Kidney epithelial cell (primary cell): ENCODE data around the gene HSPG2. TPM values are rescaled to one million over a fixed set of nuclear protein-coding genes. Genes with fewer than 3 reads are reported as not detected.

Experiments
- DNase-seq: peaks from one replicate; pipeline ENCODE4 v3.0.0-alpha.2; 2010; ENCODE audit warnings: low read depth
- H3K27me3 ChIP-seq: 2 replicates; pipeline ENCODE4 v1.6.0; 2011; ENCODE audit warnings: low read length; ENCODE audit not compliant: control insufficient read depth, insufficient read depth
- H3K36me3 ChIP-seq: 2 replicates; pipeline ENCODE4 v1.5.1; 2011; ENCODE audit warnings: low read length; ENCODE audit not compliant: control insufficient read depth, insufficient read depth
- H3K4me3 ChIP-seq: 2 replicates; pipeline ENCODE4 v1.5.1; 2011; ENCODE audit warnings: low read depth, mild to moderate bottlenecking, control low read depth, low read length
- CTCF ChIP-seq: IDR thresholded peaks from 2 replicates; pipeline ENCODE4 v1.5.1; 2011; ENCODE audit warnings: mild to moderate bottlenecking, moderate library complexity, low read length, control low read depth, inconsistent platforms; ENCODE audit not compliant: insufficient read depth, poor library complexity, severe bottlenecking
- total RNA-seq: library from RNA; depleted of rRNA; stranded (reverse); fragments of >200 nt; gene quantifications from 2 replicates; pipeline ENCODE4 v1.2.3, GENCODE V29; 2015

Gene HSPG2
- total RNA-seq, 1 donor from 2014 or later: 122 TPM

- no peaks in the 10 kb centered on the region for H3K27me3 ChIP-seq
- DNase-seq: no peak
- TF ChIP-seq CTCF: no peak
- peaks cover 16% of the 10 kb centered on the region for H3K36me3 ChIP-seq
- H3K4me3 ChIP-seq: no peak overlapping the region
Measured at GRCh38 chr1:21840981-21841380, 96.1 kb downstream of the HSPG2 start.

GRCh38 chr1:21839337-21840037 lies 97.6 kb downstream of the HSPG2 start:
- H3K4me3 ChIP-seq: no peak overlapping the region
- no peaks in the 10 kb centered on the region for H3K27me3 ChIP-seq
- peaks cover 16% of the 10 kb centered on the region for H3K36me3 ChIP-seq
- no peak for TF ChIP-seq CTCF
- no peak for DNase-seq

GRCh38 chr1:21838359-21839157 lies 98.6 kb downstream of the HSPG2 start:
- no peak overlapping the region for H3K4me3 ChIP-seq
- no peaks in the 10 kb centered on the region for H3K27me3 ChIP-seq
- DNase-seq: no peak
- no peak for TF ChIP-seq CTCF
- H3K36me3 ChIP-seq: peaks cover 16% of the 10 kb centered on the region

GRCh38 chr1:21837476-21837875 lies 99.6 kb downstream of the HSPG2 start:
- Histone ChIP-seq H3K27me3 (no peaks in the 10 kb centered on the region), H3K36me3 (peaks cover 13% of the 10 kb centered on the region), H3K4me3 (no peak overlapping the region)
- TF ChIP-seq CTCF: no peak
- no peak for DNase-seq

- peaks cover 13% of the 10 kb centered on the region for H3K36me3 ChIP-seq
- no peak overlapping the region for H3K4me3 ChIP-seq
- TF ChIP-seq CTCF: no peak
- H3K27me3 ChIP-seq: no peaks in the 10 kb centered on the region
- no peak for DNase-seq
Measured at GRCh38 chr1:21836729-21837128, 100.4 kb downstream of the HSPG2 start.
